Measurements from ENCODE around the gene OR2V1. TPM values are rescaled to one million over a fixed set of nuclear protein-coding genes. Genes with fewer than 3 reads are reported as not detected.

OR2V1 gene
- not detected for total RNA-seq

GRCh38 chr5:181130832-181131496, at the start of gene OR2V1:
Gene OR2V1 (minus strand): TSS chr5:181131169. CDS start chr5:181125304, 5,865 bp downstream.

GRCh38 chr5:181146927-181147636, 16.1 kb upstream of the OR2V1 start, which contains the start of gene OR2V2:
Gene OR2V2 (plus strand): TSS chr5:181147586. CDS start chr5:181154943, 7,357 bp downstream.

Other genes with a start within 250 kb of the OR2V1 start
- not detected for gene BTNL8, start 232.0 kb downstream of the OR2V1 start, total RNA-seq
- not detected for gene BTNL3, start 142.3 kb downstream of the OR2V1 start, total RNA-seq
- gene BTNL9, start 90.9 kb downstream of the OR2V1 start, total RNA-seq, result 4.2 TPM
- gene OR2V2, start 16.4 kb upstream of the OR2V1 start, total RNA-seq, result not detected
- gene TRIM7, start 74.0 kb upstream of the OR2V1 start, total RNA-seq, result 1.6 TPM
- gene TRIM41, start 92.1 kb upstream of the OR2V1 start, total RNA-seq, result 18.5 TPM
- gene RACK1, start 112.7 kb upstream of the OR2V1 start, total RNA-seq, result 3,012 TPM
- gene TRIM52, start 130.0 kb upstream of the OR2V1 start, total RNA-seq, result 17.3 TPM
- not detected for gene OR4F3, start 236.1 kb upstream of the OR2V1 start, total RNA-seq